OCI-LY7 (cell line): Measurements from ENCODE around the gene SYNCRIP. TPM values are rescaled to one million over a fixed set of nuclear protein-coding genes. Genes with fewer than 3 reads are reported as not detected.

Experiments
- BruUV-seq: library from RNA; stranded (reverse); fragments of 400-500 nt; replicated peaks from 2 replicates; lab custom pipeline; 2021; lab: Mats Ljungman, UMichigan
- CTCF ChIA-PET: fragments of 300-600 bp; sonication (Branson Sonifier 250); formaldehyde crosslinking; loops from one replicate; lab custom pipeline; 2022; ENCODE audit warnings: antibody characterized with exemption; ENCODE audit not compliant: unreplicated experiment; lab: Charles Lee
- POLR2A ChIA-PET: fragments of 300-600 bp; sonication (Branson Sonifier 250); formaldehyde crosslinking; loops from one replicate; lab custom pipeline; 2022; ENCODE audit warnings: antibody characterized with exemption; lab: Charles Lee
- DNase-seq: peaks from one replicate; pipeline ENCODE4 v3.0.0-alpha.2; 2015; ENCODE audit warnings: low spot score
- H2AFZ ChIP-seq: fragments of 200-600 bp; sonication (generic), shearing (Covaris generic); 2 replicates; pipeline ENCODE4 v1.6.1; 2014; ENCODE audit warnings: mild to moderate bottlenecking, antibody characterized with exemption, low read length, moderate library complexity
- H3K27ac ChIP-seq: fragments of 200-600 bp; sonication (generic); 2 replicates; pipeline ENCODE4 v1.5.1; 2014; ENCODE audit warnings: mixed run types, low read depth, mild to moderate bottlenecking, moderate library complexity, low read length, inconsistent platforms; ENCODE audit not compliant: poor library complexity, severe bottlenecking
- H3K36me3 ChIP-seq: fragments of 200-600 bp; sonication (generic); 2 replicates; pipeline ENCODE4 v1.6.1; 2014; ENCODE audit warnings: mild to moderate bottlenecking, antibody characterized with exemption, low read length, moderate library complexity, mixed read lengths; ENCODE audit not compliant: insufficient read depth
- H3K4me1 ChIP-seq: fragments of 200-600 bp; sonication (generic); 2 replicates; pipeline ENCODE4 v1.5.1; 2014; ENCODE audit warnings: mild to moderate bottlenecking, low read length; ENCODE audit not compliant: insufficient read depth, poor library complexity, severe bottlenecking
- H3K4me2 ChIP-seq: fragments of 200-600 bp; sonication (generic); 2 replicates; pipeline ENCODE4 v1.6.1; 2014; ENCODE audit warnings: mild to moderate bottlenecking, low read length
- H3K4me3 ChIP-seq: fragments of 200-600 bp; sonication (generic); 2 replicates; pipeline ENCODE4 v1.5.1; 2014; ENCODE audit warnings: mild to moderate bottlenecking, low read depth, low read length; ENCODE audit not compliant: poor library complexity, severe bottlenecking
- H3K79me2 ChIP-seq: fragments of 200-600 bp; sonication (generic); 2 replicates; pipeline ENCODE4 v1.6.1; 2016; ENCODE audit warnings: low read depth, mild to moderate bottlenecking, low read length, moderate library complexity, mixed read lengths; ENCODE audit not compliant: insufficient read depth
- H3K9me2 ChIP-seq: fragments of 200-600 bp; sonication (generic); 2 replicates; pipeline ENCODE4 v1.6.1; 2016; ENCODE audit warnings: mild to moderate bottlenecking, low read length, mixed read lengths; ENCODE audit not compliant: insufficient read depth
- H3K9me3 ChIP-seq: fragments of 200-600 bp; sonication (generic); 2 replicates; pipeline ENCODE4 v1.6.1; 2014; ENCODE audit warnings: mild to moderate bottlenecking, mixed run types, low read length, mixed read lengths
- H4K20me1 ChIP-seq: fragments of 200-600 bp; sonication (generic); 2 replicates; pipeline ENCODE4 v1.6.1; 2014; ENCODE audit warnings: mild to moderate bottlenecking, antibody characterized with exemption, low read length, moderate library complexity, mixed read lengths; ENCODE audit not compliant: insufficient read depth
- CTCF ChIP-seq: fragments of 200-600 bp; sonication (generic); conservative IDR thresholded peaks from 2 replicates; pipeline ENCODE4 v1.5.1; 2014; ENCODE audit warnings: mild to moderate bottlenecking, antibody characterized with exemption, low read length, moderate library complexity, mixed read lengths
- EZH2phosphoT487 ChIP-seq: fragments of 200-600 bp; sonication (generic); IDR thresholded peaks from 2 replicates; pipeline ENCODE4 v1.6.1; 2018; ENCODE audit warnings: low read depth, borderline replicate concordance, mild to moderate bottlenecking, mixed run types, antibody characterized with exemption, low read length, moderate library complexity, mixed read lengths
- intact Hi-C: fragments of 100-400 bp; cut with micrococcal nuclease; formaldehyde crosslinking; loops from one replicate; pipeline ENCODE4 v1.10.0; 2022; ENCODE audit not compliant: unreplicated experiment
- total RNA-seq, 2 experiments: library from RNA; depleted of rRNA in 1 of 2; stranded (reverse); fragments of >200 nt in 1 of 2; shearing (Covaris generic) in 1 of 2; gene quantifications; 2 replicates each; pipeline ENCODE4 v1.2.3, GENCODE V29; 2014 to 2022

Gene SYNCRIP
- total RNA-seq, 2 experiments from 2014 or later, result 73.5 to 188 TPM

- H3K79me2 ChIP-seq, result peaks cover 49% of the 10 kb centered on the region
- no TSS peak for BruUV-seq
- intact Hi-C loops, result loop anchor here (10.0 kb wide), 1 partner anchor 318 kb away; no protein-coding TSS in a partner anchor
- H3K9me2 ChIP-seq, result no peaks in the 10 kb centered on the region
- no peak for TF ChIP-seq EZH2phosphoT487
- peak overlapping the region; percentile 96 for H3K27ac ChIP-seq
- H3K4me3 ChIP-seq, result no peak overlapping the region
- ChIA-PET CTCF (no interaction called here), POLR2A (interaction anchor here (0.9 to 8.6 kb wide), 4 partner anchors 8 to 141 kb away, joined by 8 to 362 read pairs (median 8); partner anchors contain the start of gene SYNCRIP)
- peaks cover 45% of the 10 kb centered on the region for H3K4me1 ChIP-seq
- H2AFZ ChIP-seq, result no peak overlapping the region
- H3K9me3 ChIP-seq, result no peaks in the 10 kb centered on the region
- peak; percentile 22 for DNase-seq
- no peak overlapping the region for H3K4me2 ChIP-seq
- H4K20me1 ChIP-seq, result peaks cover 38% of the 10 kb centered on the region
- H3K36me3 ChIP-seq, result peaks cover 58% of the 10 kb centered on the region
These were observed 29.9 kb upstream of the SYNCRIP start for GRCh38 chr6:85672623-85673022.

- ChIA-PET POLR2A (interaction anchor here (0.8 to 8.6 kb wide), 6 partner anchors 7 to 140 kb away, joined by 3 to 362 read pairs (median 8); partner anchors contain the start of gene SYNCRIP), CTCF (no interaction called here)
- no peaks in the 10 kb centered on the region for H3K9me3 ChIP-seq
- H3K79me2 ChIP-seq, result peaks cover 44% of the 10 kb centered on the region
- H3K4me3 ChIP-seq, result no peak overlapping the region
- peak overlapping the region; percentile 96 for H3K27ac ChIP-seq
- no TSS peak for BruUV-seq
- TF ChIP-seq EZH2phosphoT487, result no peak
- no peak for TF ChIP-seq CTCF
- DNase-seq, result peak; percentile 14
- no peaks in the 10 kb centered on the region for H3K9me2 ChIP-seq
- H4K20me1 ChIP-seq, result peaks cover 32% of the 10 kb centered on the region
- H3K4me1 ChIP-seq, result peaks cover 45% of the 10 kb centered on the region
- intact Hi-C loops, result loop anchor here (10.0 kb wide), 1 partner anchor 317 kb away; no protein-coding TSS in a partner anchor
- H3K4me2 ChIP-seq, result no peak overlapping the region
- H3K36me3 ChIP-seq, result peaks cover 53% of the 10 kb centered on the region
- no peak overlapping the region for H2AFZ ChIP-seq
These were observed 29.4 kb upstream of the SYNCRIP start for GRCh38 chr6:85672050-85672449.

- Histone ChIP-seq H3K4me2 (peak overlapping the region; percentile 13; the same call in 1 of the 2 replicates), H3K9me3 (no peaks in the 10 kb centered on the region), H3K4me1 (peaks cover 39% of the 10 kb centered on the region), H3K4me3 (no peak overlapping the region), H4K20me1 (peaks cover 18% of the 10 kb centered on the region; the same call in 1 of the 2 replicates), H3K27ac (peak overlapping the region; percentile 55), H3K36me3 (peaks cover 38% of the 10 kb centered on the region), H2AFZ (no peak overlapping the region), H3K9me2 (no peaks in the 10 kb centered on the region), H3K79me2 (peaks cover 29% of the 10 kb centered on the region; the same call in 1 of the 2 replicates)
- no TSS peak for BruUV-seq
- peak; percentile 8 for DNase-seq
- no peak for TF ChIP-seq EZH2phosphoT487
- no peak for TF ChIP-seq CTCF
- intact Hi-C loops, result loop anchor here (10.0 kb wide), 1 partner anchor 316 kb away; no protein-coding TSS in a partner anchor
- ChIA-PET POLR2A (interaction anchor here (0.6 to 2.1 kb wide), 7 partner anchors 8 to 109 kb away, joined by 3 to 27 read pairs (median 3); partner anchors contain the start of gene SYNCRIP), CTCF (no interaction called here)
These were observed 27.9 kb upstream of the SYNCRIP start for GRCh38 chr6:85670573-85670972.
